Measurements from ENCODE around the gene BCKDHB. TPM values are rescaled to one million over a fixed set of nuclear protein-coding genes. Genes with fewer than 3 reads are reported as not detected.

BCKDHB gene
- total and polyA plus RNA-seq, 2 of the 4 experiments (the other 2 are of a cell fraction), result 11.2 to 11.8 TPM

- dilution Hi-C loops (cut with HindIII; ENCODE audit: low sequenced_read_pairs, unreplicated experiment) (no loop called here), intact Hi-C loops (cut with micrococcal nuclease) (no loop called here), in situ Hi-C loops (cut with MboI; ENCODE audit: low sequenced_read_pairs) (no loop called here)
- H3K4me3 ChIP-seq (ENCODE audit: insufficient read depth, low read depth, low read length), result no peak overlapping the region
- no peak overlapping the region for H4K91ac ChIP-seq (ENCODE audit: insufficient read depth, low read depth, low read length)
- no peaks in the 10 kb centered on the region for H3K27me3 ChIP-seq (ENCODE audit: control insufficient read depth, insufficient read depth, low read length)
- BruUV-seq (replicated peaks), result no TSS peak
- no peak overlapping the region for H3K9ac ChIP-seq (ENCODE audit: low read depth, low read length)
- H2BK5ac ChIP-seq (ENCODE audit: low read depth, low read length, poor library complexity, severe bottlenecking), result no peak overlapping the region
- no peak overlapping the region for H2AK9ac ChIP-seq (replicated peaks; ENCODE audit: low read depth, low read length, poor library complexity)
- no peaks in the 10 kb centered on the region for H3K4me1 ChIP-seq (ENCODE audit: control insufficient read depth, insufficient read depth, low read length)
- no peak overlapping the region for H2BK120ac ChIP-seq (ENCODE audit: low read depth, low read length)
- no peaks in the 10 kb centered on the region for H3K9me1 ChIP-seq (ENCODE audit: insufficient read depth, low read length)
- H3K14ac ChIP-seq (replicated peaks; ENCODE audit: low read depth, low read length), result no peak overlapping the region
- H3K36me3 ChIP-seq (ENCODE audit: control insufficient read depth, insufficient read depth, low read length), result no peaks in the 10 kb centered on the region
- H4K20me1 ChIP-seq (ENCODE audit: insufficient read depth, low read length), result no peaks in the 10 kb centered on the region
- H2BK20ac ChIP-seq (ENCODE audit: low read depth, low read length), result no peak overlapping the region
- no peak overlapping the region for H4K8ac ChIP-seq (ENCODE audit: low read depth in 2 of 2, low read length in 2 of 2)
- H2AK5ac ChIP-seq (ENCODE audit: low read depth, low read length), result no peak overlapping the region; the same call in 1 of the 2 replicates
- H3K79me1 ChIP-seq (ENCODE audit: low read depth in 1 of 2, low read length in 2 of 2), result no peaks in the 10 kb centered on the region
- H3K27ac ChIP-seq (ENCODE audit: insufficient read depth, low read length), result no peak overlapping the region
- no peak overlapping the region for H4K5ac ChIP-seq (ENCODE audit: low read depth, low read length)
- H3K4me2 ChIP-seq (ENCODE audit: low read depth, low read length), result no peak overlapping the region
- no peak overlapping the region for H3K18ac ChIP-seq (ENCODE audit: low read depth, low read length)
- H3K4ac ChIP-seq (ENCODE audit: low read depth, low read length), result no peak overlapping the region
- no CpG with 5 or more reads among the region's 5 CpGs for WGBS, 2 experiments (ENCODE audit: extremely low coverage in 2 of 2, insufficient read length in 1 of 2)
- no peak for ATAC-seq (ENCODE audit: low read depth)
- ChIA-PET CTCF (interaction anchor here (0.6 to 1.0 kb wide), 3 partner anchors 11 to 1209 kb away, joined by 3 to 4 read pairs (median 3); no protein-coding TSS in a partner anchor), POLR2A (ENCODE audit: unreplicated experiment) (no interaction called here)
- no peak overlapping the region for H2BK15ac ChIP-seq (ENCODE audit: low read depth, low read length)
- no peak overlapping the region for H2AFZ ChIP-seq (replicated peaks; ENCODE audit: low read length, poor library complexity)
- H3K56ac ChIP-seq (ENCODE audit: extremely low read depth, insufficient read depth, low read length), result no peak overlapping the region
- no peaks in the 10 kb centered on the region for H3K9me3 ChIP-seq (ENCODE audit: control insufficient read depth, insufficient read depth, low read length)
- H3K23ac ChIP-seq (ENCODE audit: low read depth, low read length), result no peak overlapping the region
- DNase-seq, result no peak
- no peak for TF ChIP-seq RFX5 (IDR thresholded peaks at IDR 0.05; ENCODE audit: low read depth, low read length)
- no peak for TF ChIP-seq CEBPB (IDR thresholded peaks at IDR 0.05; ENCODE audit: low read depth, low read length)
- TF ChIP-seq USF2 (IDR thresholded peaks at IDR 0.05; ENCODE audit: low read depth, low read length), result no peak
- no peak for TF ChIP-seq ELK1 (IDR thresholded peaks at IDR 0.05; ENCODE audit: borderline replicate concordance, low read depth, low read length)
- no peak for TF ChIP-seq MAZ (IDR thresholded peaks at IDR 0.05; ENCODE audit: borderline replicate concordance, low read depth, low read length)
- TF ChIP-seq RCOR1 (IDR thresholded peaks at IDR 0.05; ENCODE audit: insufficient replicate concordance, low read length), result no peak
- no peak for TF ChIP-seq CHD1 (IDR thresholded peaks at IDR 0.05; ENCODE audit: low read depth, low read length)
- no peak for TF ChIP-seq RAD21 (IDR thresholded peaks at IDR 0.05; ENCODE audit: low read length)
- TF ChIP-seq MAFK (IDR thresholded peaks at IDR 0.05; ENCODE audit: low read depth, low read length), result no peak
- TF ChIP-seq BHLHE40 (IDR thresholded peaks at IDR 0.05; ENCODE audit: low read depth, low read length), result no peak
- TF ChIP-seq NFE2L2 (IDR thresholded peaks at IDR 0.05; ENCODE audit: low read depth, low read length), result no peak
- no peak for TF ChIP-seq MXI1 (IDR thresholded peaks at IDR 0.05; ENCODE audit: borderline replicate concordance, low read depth, low read length)
- TF ChIP-seq SMC3 (IDR thresholded peaks at IDR 0.05; ENCODE audit: low read depth, low read length), result no peak
- no peak for TF ChIP-seq FOS (IDR thresholded peaks at IDR 0.05; ENCODE audit: low read depth, low read length)
- no peak for TF ChIP-seq POLR2A (IDR thresholded peaks at IDR 0.05; ENCODE audit: low read depth, low read length)
- TF ChIP-seq CTCF (conservative IDR thresholded peaks at IDR 0.05; ENCODE audit: low read depth, low read length), result no peak
These were observed 234.2 kb downstream of the BCKDHB start for GRCh38 chr6:80340686-80341085.

Measured in IMR-90 (cell line).